ENCODE measurements around the gene SYCE1.

The SYCE1 gene

GRCh38 chr10:133516057-133516456 is 49.3 kb downstream of the SYCE1 start:
- DNase-seq = no peak

GRCh38 chr10:133515471-133515870 is 49.9 kb downstream of the SYCE1 start:
- DNase-seq = no peak

DNA sequence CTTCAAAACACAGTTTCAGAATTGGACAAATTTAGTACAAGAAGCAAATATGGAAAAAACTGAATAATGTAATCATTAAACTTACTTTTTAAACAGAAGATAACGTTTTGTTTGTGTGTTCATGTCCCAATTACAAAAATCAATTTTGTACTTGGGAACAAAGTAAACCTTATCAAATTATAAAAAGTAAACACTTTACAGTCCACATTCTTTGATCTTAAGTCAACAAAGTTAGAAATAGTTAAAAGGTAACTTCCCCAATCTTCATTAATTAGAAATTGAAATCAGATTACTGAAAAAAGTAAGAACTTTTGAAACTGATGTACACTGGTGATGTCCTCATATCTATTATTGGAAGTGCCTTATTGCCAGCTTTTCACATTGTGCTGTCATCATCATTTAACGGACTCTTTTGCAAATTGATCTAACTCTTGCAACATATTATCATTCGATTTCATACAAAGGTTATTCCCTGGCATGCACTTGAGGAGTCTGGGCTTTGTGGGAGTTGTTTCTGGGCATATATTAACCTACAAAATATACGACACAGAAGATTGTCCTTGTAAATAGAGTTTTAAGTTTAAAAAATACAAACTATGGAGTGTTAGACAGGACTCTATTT is 53.4 kb downstream of the SYCE1 start:
- DNase-seq = no peak

DNA sequence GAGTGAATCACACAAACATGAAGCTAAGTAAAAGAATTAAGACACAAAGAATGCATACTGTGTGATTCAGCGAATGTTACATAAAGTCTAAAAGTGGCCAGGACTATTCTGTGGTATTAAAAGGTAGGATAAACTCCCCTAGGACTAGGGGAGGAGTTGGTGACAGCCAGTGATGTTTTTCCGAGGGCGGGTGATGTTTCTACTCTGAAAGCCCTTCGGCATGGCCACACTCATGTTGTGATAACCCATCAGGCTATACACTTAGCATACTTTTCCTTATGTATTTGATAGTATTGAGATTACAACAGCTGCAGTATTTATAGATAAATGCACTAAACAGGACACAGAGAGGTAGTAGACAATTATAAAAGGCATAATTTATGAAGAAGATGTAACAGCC is 54.0 kb downstream of the SYCE1 start:
- no peak for DNase-seq

DNA sequence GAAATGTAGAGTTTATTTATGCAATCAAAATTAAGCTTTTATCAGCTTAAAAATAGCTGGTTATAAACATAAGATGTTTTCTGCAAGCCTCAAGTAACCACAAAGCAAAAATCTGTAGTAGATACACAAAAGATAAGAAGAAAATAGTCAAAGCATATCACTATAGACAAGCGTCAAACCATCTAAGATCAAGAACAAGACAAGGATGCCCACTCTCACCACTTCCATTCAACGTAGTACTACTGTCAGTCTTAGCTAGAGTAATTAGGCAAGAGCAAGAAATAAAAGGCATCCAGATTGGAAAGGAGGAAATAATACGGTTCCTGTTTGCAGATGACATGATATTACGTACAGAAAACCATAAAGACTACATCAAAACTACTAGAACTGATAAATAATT is 55.7 kb downstream of the SYCE1 start:
- DNase-seq = no peak

Data from amygdala (tissue), 56 donors.